Measurements from ENCODE around the gene GJC3.
A peak's percentile ranks its signal among the peaks of the same experiment; 100 is the strongest.
"Not testable (repeated sequence)": the region's sequence is repeated elsewhere in the genome, so short reads cannot be mapped to it uniquely, and the experiment has no call there.

GJC3 gene, protein sequence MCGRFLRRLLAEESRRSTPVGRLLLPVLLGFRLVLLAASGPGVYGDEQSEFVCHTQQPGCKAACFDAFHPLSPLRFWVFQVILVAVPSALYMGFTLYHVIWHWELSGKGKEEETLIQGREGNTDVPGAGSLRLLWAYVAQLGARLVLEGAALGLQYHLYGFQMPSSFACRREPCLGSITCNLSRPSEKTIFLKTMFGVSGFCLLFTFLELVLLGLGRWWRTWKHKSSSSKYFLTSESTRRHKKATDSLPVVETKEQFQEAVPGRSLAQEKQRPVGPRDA

DNA sequence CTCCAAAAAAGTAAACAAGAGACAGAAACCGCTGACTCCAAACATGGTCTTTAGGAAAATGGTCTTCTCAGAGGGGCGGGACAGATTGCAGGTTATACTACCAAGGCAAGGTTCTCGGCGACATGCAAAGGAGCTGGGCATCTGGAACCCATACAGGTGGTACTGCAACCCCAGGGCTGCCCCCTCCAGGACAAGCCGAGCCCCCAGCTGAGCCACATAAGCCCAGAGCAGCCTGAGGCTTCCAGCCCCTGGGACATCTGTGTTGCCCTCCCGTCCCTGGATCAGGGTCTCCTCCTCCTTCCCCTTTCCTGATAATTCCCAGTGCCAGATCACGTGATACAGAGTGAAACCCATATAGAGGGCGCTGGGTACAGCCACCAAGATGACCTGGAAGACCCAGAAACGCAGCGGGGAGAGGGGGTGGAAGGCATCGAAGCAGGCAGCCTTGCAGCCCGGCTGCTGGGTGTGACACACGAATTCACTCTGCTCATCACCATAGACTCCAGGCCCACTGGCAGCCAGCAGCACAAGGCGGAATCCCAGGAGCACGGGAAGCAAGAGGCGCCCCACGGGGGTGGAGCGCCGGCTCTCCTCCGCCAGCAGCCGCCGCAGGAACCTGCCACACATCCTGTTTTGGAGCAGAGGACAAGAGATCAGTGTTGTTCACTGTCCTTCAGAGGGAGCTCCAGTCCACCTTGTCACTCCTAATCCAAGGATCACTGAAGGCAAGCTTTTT is at the start of gene GJC3:
TSS of gene GJC3 (minus strand) at position 627 of the 736 bp plus-strand sequence. CDS start at position 627, 0 bp downstream.
- DNase-seq (ENCODE audit: low spot score): peak; percentile 79

DNA sequence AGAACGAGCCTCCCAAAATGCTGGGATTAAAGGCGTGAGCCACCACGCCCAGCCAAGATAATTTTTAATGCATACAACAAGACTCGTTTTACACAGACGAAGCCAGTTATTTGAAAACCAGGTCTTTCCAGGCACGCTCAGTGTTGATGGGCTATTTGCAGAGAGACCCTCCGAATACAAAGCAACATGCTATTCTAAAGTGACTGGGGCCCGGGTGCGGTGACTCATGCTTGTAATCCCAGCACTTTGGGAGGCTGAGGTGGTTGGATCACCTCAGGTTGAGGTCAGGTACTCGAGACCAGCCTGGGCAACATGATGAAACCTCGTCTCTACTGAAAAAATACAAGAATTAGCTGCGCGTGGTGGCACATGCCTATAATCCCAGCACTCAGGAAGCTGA is 47.2 kb upstream of the GJC3 start:
- no peak for DNase-seq (ENCODE audit: low spot score)

DNA sequence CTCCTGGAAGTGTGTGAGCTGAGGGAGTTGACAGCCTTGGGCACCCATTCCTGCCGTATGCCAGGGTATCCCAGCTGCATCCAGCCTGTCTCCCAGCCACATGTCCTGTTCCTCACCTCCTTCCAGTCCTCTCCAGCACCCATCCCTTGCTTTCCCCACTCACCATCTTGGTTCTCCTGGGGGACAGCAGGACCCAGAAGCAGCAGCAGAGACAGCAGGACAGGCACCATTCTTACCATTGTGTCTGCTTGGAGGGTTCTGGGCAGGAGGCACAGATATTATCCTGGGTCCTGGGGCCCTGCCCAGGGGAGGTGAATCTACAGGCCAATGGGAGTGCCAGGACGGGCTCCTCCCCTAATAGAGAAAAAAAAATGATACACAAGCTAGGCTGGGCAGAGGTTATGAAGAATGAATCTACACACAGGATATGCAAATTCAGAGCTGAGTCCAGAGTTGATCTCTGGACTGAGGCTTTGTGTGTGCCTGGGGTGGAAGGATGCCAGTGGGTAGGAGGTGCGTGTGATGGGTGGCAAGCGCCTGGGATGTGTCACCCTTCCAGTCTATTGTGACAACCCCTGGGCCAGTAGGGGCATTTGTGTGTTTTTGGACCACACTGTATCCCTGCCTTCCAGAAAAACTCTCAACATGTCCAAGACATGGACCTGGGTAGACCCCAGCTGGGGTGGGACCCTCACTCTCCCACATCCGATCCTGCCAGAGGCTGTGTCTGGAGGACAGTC is 46.5 kb upstream of the GJC3 start, which contains the start of gene AZGP1:
TSS of gene AZGP1 (minus strand) at position 250 of the 740 bp plus-strand sequence. CDS start at position 239, 11 bp downstream.
- no peak for DNase-seq (ENCODE audit: low spot score)

DNA sequence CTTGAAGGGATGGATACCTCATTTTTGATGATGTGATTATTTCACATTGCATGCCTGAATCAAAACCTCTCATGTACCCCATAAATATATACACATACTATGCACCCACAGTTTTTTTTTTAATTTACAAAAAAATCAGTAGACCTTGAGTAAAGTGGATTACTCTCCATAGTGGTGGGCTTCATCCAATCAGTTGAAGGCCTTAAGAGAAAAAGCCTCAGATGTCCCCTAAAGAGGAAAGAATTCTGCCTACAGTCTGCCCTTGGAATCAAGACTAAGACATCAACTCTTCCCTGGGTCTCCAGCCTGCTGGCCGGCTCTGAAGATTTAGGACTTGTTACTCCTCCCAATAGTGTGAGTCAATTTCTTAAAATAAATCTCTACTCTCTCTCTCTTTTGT is 45.3 kb upstream of the GJC3 start:
- DNase-seq (ENCODE audit: low spot score): no peak

DNA sequence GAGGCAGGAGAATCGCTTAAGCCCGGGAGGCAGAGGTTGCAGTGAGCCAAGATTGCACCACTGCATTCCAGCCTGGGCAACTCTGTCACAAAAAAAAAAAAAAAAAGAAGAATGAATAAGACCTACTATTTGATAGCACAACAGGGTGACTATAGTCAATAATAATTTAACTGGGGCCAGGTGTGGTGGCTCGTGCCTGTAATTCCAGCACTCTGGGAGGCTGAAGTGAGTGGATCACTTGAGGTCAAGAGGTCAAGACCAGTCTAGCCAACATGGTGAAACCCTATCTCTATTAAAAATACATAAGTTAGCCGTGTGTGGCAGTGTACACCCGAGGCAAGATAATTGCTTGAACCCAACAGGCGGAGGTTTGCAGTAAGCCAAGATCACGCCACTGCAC is 44.4 kb upstream of the GJC3 start:
- not testable (repeated sequence) for DNase-seq (ENCODE audit: low spot score)

DNA sequence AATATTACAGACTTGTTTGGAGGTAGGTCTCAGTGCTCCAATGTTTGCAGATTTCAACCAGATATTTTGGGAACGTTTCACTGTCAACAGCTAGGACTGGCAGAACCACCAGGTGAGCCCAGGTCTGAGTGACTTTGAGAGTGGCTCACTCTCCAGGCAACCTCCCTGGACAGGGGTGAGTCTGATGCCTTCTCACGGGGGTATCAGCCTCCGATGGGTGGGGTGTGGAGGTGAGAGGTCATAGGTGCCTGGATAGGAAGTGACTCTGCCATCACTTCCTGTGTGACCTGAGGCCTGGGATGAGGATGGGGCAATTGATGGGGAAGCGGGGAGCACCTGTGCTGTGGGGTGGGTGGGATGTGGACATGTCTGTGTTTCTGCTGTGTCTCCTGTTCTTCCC is 41.8 kb upstream of the GJC3 start:
- DNase-seq (ENCODE audit: low spot score): no peak

DNA sequence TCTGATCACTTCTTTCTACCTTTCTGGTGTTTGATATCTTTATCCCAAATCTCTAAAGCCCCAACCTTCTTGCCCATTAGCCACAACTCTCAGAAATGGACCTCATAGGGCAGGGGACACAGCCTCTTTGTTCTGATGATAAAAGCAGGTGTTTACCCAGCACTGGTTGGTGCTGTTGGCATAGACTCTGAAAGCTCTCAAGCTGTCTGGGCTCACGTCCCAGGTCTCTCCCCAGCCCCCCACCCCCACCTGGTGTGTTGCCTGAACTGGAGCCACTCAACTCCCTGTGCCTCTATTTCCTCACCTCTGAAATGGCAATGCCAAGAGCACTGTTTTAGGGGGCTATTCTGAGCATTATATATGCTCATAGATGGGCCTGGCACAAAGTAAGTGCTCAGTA is 40.4 kb upstream of the GJC3 start:
- not testable (repeated sequence) for DNase-seq (ENCODE audit: low spot score)

DNA sequence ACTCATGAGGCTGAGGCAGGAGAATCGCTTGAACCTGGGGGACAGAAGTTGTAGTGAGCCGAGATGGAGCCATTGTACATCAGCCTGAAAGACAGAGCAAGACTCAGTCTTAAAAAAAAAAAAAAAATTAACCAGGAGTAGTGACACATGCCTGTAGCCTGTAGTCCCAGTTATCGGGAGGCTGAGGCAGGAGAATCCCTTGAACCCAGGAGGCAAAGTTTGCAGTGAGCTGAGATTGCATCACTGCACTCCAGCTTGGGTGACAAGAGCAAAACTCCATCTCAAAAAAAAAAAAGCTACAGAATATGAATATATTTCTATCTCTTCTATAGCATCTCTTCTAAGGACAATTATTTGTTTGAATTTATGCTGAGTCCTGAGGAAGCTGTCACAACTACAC is 39.9 kb upstream of the GJC3 start:
- no peak for DNase-seq (ENCODE audit: low spot score)

DNA sequence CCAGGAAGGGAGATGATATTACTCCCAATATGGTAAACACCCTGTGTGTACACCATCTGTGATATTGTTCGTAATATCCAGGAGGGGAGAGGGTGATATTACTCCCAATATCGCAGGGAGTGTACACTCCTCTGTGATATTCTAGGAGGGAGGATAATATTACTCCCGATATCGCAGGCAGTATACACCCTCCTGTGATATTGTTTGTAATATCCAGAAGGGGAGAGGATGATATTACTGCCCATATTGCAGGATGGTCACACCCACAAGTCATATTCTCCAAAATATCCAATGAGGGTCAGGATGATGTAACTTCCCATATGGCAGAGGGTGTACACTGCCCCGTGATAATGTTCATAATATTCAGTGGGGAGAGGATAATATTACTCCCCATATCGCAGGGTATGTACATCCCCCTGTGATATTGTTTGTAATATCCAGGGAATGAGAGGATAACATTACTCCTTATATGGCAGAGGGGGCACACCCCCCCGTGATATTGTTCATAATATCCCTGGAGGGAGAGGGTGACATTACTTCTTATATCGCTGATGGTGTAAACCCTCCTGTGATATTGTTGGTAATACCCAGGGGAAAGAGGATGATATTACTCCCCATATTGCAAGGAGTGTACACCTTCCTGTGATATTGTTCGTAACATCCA is 29.3 kb upstream of the GJC3 start:
- DNase-seq (ENCODE audit: low spot score): no peak

DNA sequence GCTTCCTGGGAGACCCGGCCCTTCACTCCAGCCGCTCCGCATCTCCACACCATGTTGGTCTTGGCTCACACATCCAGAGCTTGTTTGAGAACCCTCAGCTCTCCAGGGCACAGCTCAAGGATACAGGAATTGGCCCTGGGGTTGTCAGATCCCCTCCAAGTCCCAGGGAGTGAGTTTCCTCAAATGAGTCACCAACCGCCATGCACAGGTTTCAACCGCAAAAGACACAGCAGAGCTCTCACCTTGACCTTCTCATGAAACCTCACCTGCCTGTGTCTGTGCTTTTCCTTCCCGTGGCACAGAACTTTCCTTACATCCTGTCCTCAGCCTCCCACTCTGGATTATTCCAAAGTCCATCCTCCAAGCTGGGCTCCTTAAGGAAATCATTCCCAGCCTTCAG is 25.8 kb upstream of the GJC3 start:
- no peak for DNase-seq (ENCODE audit: low spot score)

DNA sequence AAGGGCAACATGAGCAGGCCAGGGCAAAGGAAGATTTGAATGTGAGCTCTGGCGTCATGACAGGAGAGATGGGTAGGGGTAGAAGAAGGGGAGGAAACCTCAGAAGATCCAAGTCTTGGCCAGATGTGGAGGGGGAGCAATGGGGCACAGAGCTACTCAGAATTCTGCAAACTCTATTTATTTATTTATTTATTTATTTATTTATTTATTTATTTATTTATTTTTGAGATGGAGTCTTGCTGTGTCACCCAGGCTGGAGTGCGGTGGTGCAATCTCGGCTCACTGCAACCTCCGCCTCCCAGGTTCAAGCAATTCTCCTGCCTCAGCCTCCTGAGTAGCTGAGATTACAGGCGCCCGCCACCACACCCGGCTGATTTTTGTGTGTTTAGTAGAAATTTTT is 25.2 kb upstream of the GJC3 start:
- not testable (repeated sequence) for DNase-seq (ENCODE audit: low spot score)

DNA sequence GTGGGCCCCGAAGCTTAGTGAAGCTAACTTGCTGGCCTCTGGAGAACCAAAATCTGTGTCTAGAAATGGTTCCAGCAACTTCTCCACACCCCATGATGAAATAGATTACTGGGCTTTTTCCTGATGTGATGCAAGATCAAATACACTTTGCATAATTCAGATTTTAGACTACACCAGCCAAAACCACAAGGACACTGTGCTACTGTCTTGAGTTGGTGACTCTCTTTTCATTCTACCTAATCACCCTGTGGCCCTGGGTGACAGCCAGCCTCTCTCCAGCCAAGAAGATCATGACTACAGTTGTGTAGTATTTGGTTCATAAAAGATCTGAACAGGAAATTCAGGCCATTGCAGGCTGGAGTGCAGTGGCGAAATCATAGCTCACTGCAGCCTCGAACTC is 24.2 kb upstream of the GJC3 start:
- DNase-seq (ENCODE audit: low spot score): no peak

DNA sequence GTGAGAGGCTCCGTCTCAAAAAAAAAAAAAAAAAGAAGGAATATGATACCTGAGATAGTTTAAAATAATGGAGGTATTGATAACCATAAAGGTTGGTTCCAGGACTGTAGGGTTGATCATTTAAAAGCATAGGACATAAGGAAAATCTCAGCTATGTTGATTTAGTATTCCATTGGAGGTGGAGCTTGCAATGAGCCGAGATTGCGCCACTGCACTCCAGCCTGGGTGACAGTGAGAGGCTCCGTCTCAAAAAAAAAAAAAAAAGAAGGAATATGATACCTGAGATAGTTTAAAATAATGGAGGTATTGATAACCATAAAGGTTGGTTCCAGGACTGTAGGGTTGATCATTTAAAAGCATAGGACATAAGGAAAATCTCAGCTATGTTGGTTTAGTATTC is 23.2 kb upstream of the GJC3 start:
- not testable (repeated sequence) for DNase-seq (ENCODE audit: low spot score)

DNA sequence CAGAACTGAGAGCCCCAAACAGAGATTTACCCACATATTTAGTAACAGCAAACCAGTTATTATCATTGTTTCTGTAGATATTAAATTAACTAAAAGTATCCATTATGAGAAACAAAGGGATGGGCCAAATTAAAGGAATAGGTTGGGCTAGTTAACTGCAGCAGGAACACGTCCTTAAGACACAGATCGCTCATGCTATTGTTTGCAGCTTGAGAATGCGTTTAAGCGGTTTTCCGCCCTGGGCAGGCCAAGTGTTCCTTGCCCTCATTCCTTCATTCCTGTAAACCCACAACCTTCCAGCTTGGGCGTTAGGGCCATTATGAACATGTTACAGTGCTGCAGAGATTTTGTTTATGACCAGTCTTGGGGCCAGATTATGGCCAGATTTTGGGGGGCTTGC is 21.4 kb upstream of the GJC3 start:
- DNase-seq (ENCODE audit: low spot score): not testable (repeated sequence)

DNA sequence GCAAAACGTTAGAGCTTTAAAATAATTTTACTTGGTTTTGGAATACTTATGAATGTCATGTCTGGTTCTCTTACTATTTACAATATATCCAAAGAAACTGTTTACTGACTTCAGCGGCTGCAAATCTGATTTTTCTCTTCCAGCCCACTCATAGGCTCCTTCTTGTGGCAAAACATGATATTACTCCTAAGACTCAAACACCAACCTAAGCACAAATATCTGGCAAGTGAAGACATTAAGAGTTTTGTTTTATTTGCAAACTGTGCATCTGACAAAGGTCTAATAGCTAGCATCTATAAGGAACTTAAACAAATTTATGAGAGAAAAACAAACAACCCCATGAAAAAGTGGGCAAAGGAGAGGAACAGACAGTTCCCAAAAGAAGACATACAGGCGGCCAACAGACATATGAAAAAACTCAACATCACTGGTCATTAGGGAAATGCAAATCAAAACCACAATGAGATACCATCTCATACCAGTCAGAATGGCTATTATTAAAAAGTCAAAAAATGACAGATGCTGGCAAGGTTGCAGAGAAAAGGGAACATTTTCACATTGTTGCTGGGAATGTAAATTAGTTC is 20.3 kb upstream of the GJC3 start:
- DNase-seq (ENCODE audit: low spot score): no peak

DNA sequence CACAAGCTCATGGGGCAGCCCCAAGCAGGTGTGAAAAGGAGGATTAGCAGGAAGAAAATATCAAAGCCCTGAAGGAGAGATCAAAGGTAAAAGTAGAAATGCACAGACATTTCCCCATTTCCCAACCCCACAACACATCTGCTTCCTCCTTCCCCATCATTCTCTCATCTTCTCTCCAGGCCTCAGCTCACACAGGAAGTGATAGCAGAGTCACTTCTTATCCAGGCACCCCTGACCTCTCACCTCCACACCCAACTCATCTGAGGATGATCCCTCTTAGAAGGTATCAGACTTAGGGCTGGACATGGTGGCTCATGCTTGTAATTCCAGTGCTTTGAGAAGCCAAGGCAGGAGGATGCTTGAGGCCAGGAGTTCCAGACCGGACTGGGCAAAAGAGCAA is 18.2 kb upstream of the GJC3 start:
- DNase-seq (ENCODE audit: low spot score): no peak

DNA sequence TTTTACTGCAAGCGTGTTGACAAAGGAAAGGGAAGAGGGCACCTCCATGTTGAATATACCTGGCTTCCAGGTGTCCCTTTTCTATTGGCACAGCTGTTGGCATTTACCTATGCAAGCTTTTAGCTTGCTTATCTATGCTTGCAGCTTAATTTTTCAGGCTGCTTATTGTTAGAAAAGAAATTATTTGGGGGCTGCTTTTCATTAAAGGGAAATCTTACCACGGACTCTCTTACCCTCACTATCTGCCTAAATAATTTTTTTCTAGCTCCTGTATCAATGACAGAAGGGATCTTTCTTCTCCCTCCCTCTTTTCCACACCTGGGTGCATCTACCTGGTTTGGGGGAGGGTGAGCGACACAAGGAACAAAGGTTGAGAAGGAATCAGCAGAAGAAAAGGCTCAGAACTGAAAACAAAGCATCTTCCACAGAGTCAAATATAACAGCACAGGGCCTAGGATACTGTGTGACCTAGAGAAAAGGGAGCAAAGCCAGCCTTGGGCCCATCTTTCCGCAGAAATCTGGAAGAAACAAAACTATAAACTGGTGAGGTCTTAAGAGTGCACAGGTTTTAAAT is 15.2 kb upstream of the GJC3 start:
- no peak for DNase-seq (ENCODE audit: low spot score)

DNA sequence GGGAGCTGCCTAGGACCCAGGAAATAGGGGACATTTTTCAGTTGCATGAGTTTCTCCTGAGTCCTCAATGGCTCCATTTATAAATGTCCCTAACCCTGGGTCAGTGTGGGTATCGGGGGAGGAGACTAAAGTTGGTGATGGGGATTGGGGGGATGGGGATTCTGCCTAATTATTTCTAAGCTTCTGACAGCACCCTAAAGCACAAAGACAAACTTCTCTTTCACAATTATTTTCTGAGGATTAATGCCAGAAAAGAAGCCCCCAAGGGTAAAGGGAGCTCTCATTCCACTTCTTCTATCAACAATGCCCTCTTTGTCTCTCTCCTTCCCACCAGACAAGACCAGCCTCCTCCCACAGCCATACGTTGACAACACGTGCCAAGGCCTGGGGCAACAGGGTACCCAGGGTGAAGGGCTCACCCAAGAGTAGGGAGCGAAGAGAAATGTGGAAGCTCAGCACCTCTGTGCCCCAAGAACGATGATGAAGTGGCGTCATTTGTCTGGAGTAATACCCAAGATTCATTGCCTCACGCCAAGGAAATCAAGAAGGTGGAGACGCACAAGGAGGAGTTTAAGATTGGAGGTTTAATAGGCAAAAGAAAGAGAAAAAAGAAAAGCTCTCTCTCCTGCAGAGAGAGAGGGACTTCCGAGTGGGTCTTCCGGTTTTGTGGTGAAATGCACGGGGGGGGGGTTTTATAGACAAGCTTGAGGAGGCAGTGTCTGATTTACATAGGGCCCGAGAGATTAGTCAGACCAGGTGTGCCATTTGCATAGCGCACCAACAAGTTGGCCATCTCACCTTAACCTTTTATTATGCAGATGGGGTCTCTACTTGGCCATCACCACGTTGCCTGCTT is 14.4 kb upstream of the GJC3 start:
- DNase-seq (ENCODE audit: low spot score): no peak

DNA sequence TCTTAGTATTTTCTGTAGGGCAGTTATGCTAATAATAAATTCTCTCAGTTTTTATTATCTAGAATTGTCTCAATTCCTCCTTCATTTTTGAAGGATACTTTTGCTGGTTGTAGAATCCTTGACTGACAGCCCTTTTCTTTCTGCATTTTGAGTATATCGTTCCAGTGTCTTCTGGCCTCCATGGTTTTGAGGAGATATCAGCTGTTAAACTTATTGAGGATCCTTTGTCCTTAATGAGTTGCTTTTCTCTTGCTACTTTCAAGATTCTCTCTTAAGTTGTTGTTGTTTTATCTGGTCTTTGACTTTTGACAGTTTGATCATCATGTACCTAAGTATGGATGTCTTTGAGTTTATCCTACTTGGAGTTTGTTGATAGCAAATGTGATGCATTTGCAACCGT is 8.9 kb upstream of the GJC3 start:
- no peak for DNase-seq (ENCODE audit: low spot score)

DNA sequence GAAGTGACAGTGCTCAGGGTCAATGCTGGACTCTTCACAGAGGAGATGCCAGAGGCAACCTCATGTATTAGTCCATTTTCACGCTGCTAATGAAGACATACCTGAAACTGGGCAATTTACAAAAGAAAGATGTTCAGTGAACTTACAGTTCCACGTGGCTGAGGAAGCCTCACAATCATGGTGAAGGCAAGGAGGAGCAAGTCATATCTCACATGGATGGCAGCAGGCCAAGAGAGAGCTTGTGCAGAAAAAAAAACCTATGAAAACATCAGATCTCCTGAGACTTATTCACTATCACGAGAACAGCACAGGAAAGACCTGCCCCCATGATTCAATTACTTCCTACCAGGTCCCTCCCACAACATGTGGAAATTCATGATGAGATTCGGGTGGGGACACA is 5.6 kb upstream of the GJC3 start:
- DNase-seq (ENCODE audit: low spot score): not testable (repeated sequence)

DNA sequence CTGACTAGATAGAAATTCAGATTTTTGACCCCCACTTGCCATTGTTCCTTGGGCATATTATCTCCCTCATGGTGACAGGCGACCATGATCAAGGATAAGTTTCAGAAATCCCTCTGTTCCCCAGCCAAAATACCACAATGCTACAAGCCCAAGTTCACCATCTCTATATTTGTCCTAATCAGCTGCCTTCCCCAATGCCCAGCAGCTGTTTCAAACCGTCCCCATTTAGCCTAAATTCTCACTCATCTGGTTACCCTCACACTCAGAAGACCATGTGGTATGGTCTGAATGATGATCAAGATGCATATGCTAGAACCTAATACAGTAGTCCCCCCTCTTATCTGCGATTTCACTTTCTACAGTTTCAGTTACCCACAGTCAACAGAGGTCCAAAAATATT is 956 bp upstream of the GJC3 start:
- no peak for DNase-seq (ENCODE audit: low spot score)
